CD8-positive, alpha-beta memory T cell (primary cell): ENCODE results near the gene AIG1. TPM values are rescaled to one million over a fixed set of nuclear protein-coding genes. Genes with fewer than 3 reads are reported as not detected.
"Not testable (repeated sequence)": the region's sequence is repeated elsewhere in the genome, so short reads cannot be mapped to it uniquely, and the experiment has no call there.

Experiments used
- CTCF ChIA-PET: fragments of 350-600 bp; sonication (Branson Sonifier 250); formaldehyde crosslinking; loops from one replicate; lab custom pipeline; 2021; ENCODE audit warnings: antibody characterized with exemption; lab: Charles Lee
- POLR2A ChIA-PET: fragments of 350-600 bp; sonication (Branson Sonifier 250); formaldehyde crosslinking; loops from one replicate; lab custom pipeline; 2021; ENCODE audit warnings: antibody characterized with exemption; lab: Charles Lee
- DNase-seq, 5 donors: peaks; one replicate each; pipeline versions ENCODE4 v3.0.0 to v3.0.0-alpha.2; 2020 to 2022; ENCODE audit warnings: mixed read lengths in 1 of 5
- H3K27ac ChIP-seq: one replicate; pipeline ENCODE4 v1.7.0; 2013; ENCODE audit warnings: low read depth, mild to moderate bottlenecking, low read length, moderate library complexity
- H3K27me3 ChIP-seq: 2 replicates; pipeline ENCODE4 v1.7.0; 2013; ENCODE audit warnings: low read length, mild to moderate bottlenecking; ENCODE audit not compliant: insufficient read depth, poor library complexity, severe bottlenecking
- H3K36me3 ChIP-seq: 2 replicates; pipeline ENCODE4 v1.7.0; 2013; ENCODE audit warnings: mild to moderate bottlenecking, low read length, moderate library complexity; ENCODE audit not compliant: insufficient read depth
- H3K4me1 ChIP-seq: 2 replicates; pipeline ENCODE4 v1.7.0; 2013; ENCODE audit warnings: mild to moderate bottlenecking, low read length, moderate library complexity; ENCODE audit not compliant: insufficient read depth
- H3K4me3 ChIP-seq: 2 replicates; pipeline ENCODE4 v1.7.0; 2013; ENCODE audit warnings: mild to moderate bottlenecking, low read length
- H3K9me3 ChIP-seq: 2 replicates; pipeline ENCODE4 v1.7.0; 2013; ENCODE audit warnings: mild to moderate bottlenecking, low read length
- H3K27ac Mint-ChIP-seq, 8 donors: one replicate each; pipeline ENCODE4 v1.8.0; 2020 to 2021; ENCODE audit warnings: mixed read lengths in 8 of 8, mild to moderate bottlenecking in 6 of 8, inconsistent platforms in 3 of 8, moderate library complexity in 3 of 8
- H3K27me3 Mint-ChIP-seq, 2 donors: one replicate each; pipeline ENCODE4 v1.8.0; 2020 to 2021; ENCODE audit warnings: mixed read lengths in 2 of 2, mild to moderate bottlenecking in 1 of 2, moderate library complexity in 1 of 2
- H3K36me3 Mint-ChIP-seq, 3 donors: one replicate each; pipeline ENCODE4 v1.8.0; 2020 to 2021; ENCODE audit warnings: mixed read lengths in 3 of 3, inconsistent platforms in 1 of 3, mild to moderate bottlenecking in 1 of 3
- H3K4me1 Mint-ChIP-seq, 3 donors: one replicate each; pipeline ENCODE4 v1.8.0; 2020 to 2021; ENCODE audit warnings: mixed read lengths in 3 of 3, inconsistent platforms in 1 of 3, mild to moderate bottlenecking in 1 of 3
- H3K4me3 Mint-ChIP-seq, 7 donors: one replicate each; pipeline ENCODE4 v1.8.0; 2020 to 2021; ENCODE audit warnings: mixed read lengths in 7 of 7, mild to moderate bottlenecking in 6 of 7, moderate library complexity in 4 of 7, inconsistent platforms in 2 of 7
- H3K9me3 Mint-ChIP-seq, 5 donors: one replicate each; pipeline ENCODE4 v1.8.0; 2020 to 2022; ENCODE audit warnings: mixed read lengths in 5 of 5, mild to moderate bottlenecking in 3 of 5, moderate library complexity in 2 of 5, inconsistent platforms in 1 of 5
- polyA plus RNA-seq: library from polyadenylated mRNA; unstranded; fragments of 300-500 nt; fragmentation: Illumina TruSeq; gene quantifications from one replicate; pipeline ENCODE4 v1.2.3, GENCODE V29; 2021
- total RNA-seq, 2 experiments: library from RNA; stranded (reverse); gene quantifications; one replicate each; pipeline ENCODE4 v1.2.3, GENCODE V29; 2021

Gene AIG1
- total and polyA plus RNA-seq, 3 experiments from 2014 or later, result 6.9 to 17.3 (median 8.2) TPM

GRCh38 chr6:143234734-143235133, 174.0 kb downstream of the AIG1 start:
- POLR2A ChIA-PET, result no interaction called here
- peaks cover 0 to 1% of the 10 kb centered on the region in 2 donors for H3K27me3 Mint-ChIP-seq
- peaks cover 0 to 3% (median 0%) of the 10 kb centered on the region in 3 donors for H3K4me1 Mint-ChIP-seq
- no peaks in the 10 kb centered on the region for H3K9me3 ChIP-seq
- no peak overlapping the region for H3K27ac ChIP-seq
- H3K4me3 Mint-ChIP-seq, result no peak overlapping the region
- H3K27ac Mint-ChIP-seq, result no peak overlapping the region
- no peaks in the 10 kb centered on the region for H3K36me3 ChIP-seq
- no peak for DNase-seq
- no peaks in the 10 kb centered on the region for H3K4me1 ChIP-seq
- no peak overlapping the region for H3K4me3 ChIP-seq
- H3K9me3 Mint-ChIP-seq, result no peaks in the 10 kb centered on the region
- H3K27me3 ChIP-seq, result no peaks in the 10 kb centered on the region
- no peaks in the 10 kb centered on the region for H3K36me3 Mint-ChIP-seq
- CTCF ChIA-PET, result no interaction called here

GRCh38 chr6:143236151-143236798, 175.6 kb downstream of the AIG1 start:
- Histone ChIP-seq H3K27ac (no peak overlapping the region), H3K27me3 (no peaks in the 10 kb centered on the region), H3K4me3 (no peak overlapping the region), H3K36me3 (no peaks in the 10 kb centered on the region), H3K9me3 (no peaks in the 10 kb centered on the region), H3K4me1 (no peaks in the 10 kb centered on the region)
- H3K4me3 Mint-ChIP-seq, result no peak overlapping the region
- ChIA-PET CTCF (no interaction called here), POLR2A (no interaction called here)
- H3K9me3 Mint-ChIP-seq, result no peaks in the 10 kb centered on the region
- no peak overlapping the region for H3K27ac Mint-ChIP-seq
- no peak for DNase-seq
- H3K4me1 Mint-ChIP-seq, result peaks cover 0 to 3% (median 0%) of the 10 kb centered on the region in 3 donors
- peaks cover 0 to 3% of the 10 kb centered on the region in 2 donors for H3K27me3 Mint-ChIP-seq
- no peaks in the 10 kb centered on the region for H3K36me3 Mint-ChIP-seq

- DNase-seq, result no peak
- no peaks in the 10 kb centered on the region for H3K9me3 ChIP-seq
- H3K9me3 Mint-ChIP-seq, result no peaks in the 10 kb centered on the region
- no peak overlapping the region for H3K4me3 Mint-ChIP-seq
- H3K27ac ChIP-seq, result no peak overlapping the region
- H3K36me3 ChIP-seq, result no peaks in the 10 kb centered on the region
- ChIA-PET CTCF (no interaction called here), POLR2A (no interaction called here)
- H3K27me3 Mint-ChIP-seq, result peaks cover 0 to 3% of the 10 kb centered on the region in 2 donors
- H3K4me1 Mint-ChIP-seq, result peaks cover 0 to 1% (median 0%) of the 10 kb centered on the region in 3 donors
- H3K4me1 ChIP-seq, result no peaks in the 10 kb centered on the region
- no peaks in the 10 kb centered on the region for H3K27me3 ChIP-seq
- no peak overlapping the region for H3K27ac Mint-ChIP-seq
- H3K4me3 ChIP-seq, result no peak overlapping the region
- no peaks in the 10 kb centered on the region for H3K36me3 Mint-ChIP-seq
Measured at GRCh38 chr6:143238306-143238705, 177.6 kb downstream of the AIG1 start.

- ChIA-PET POLR2A (no interaction called here), CTCF (no interaction called here)
- DNase-seq, result no peak
- Mint-ChIP-seq H3K4me1 (no peaks in the 10 kb centered on the region), H3K4me3 (no peak overlapping the region), H3K9me3 (peaks cover 0 to 2% (median 0%) of the 10 kb centered on the region in 5 donors), H3K27ac (no peak overlapping the region), H3K27me3 (peaks cover 0 to 3% of the 10 kb centered on the region in 2 donors), H3K36me3 (no peaks in the 10 kb centered on the region)
- Histone ChIP-seq H3K36me3 (no peaks in the 10 kb centered on the region), H3K27ac (no peak overlapping the region), H3K27me3 (no peaks in the 10 kb centered on the region), H3K4me1 (no peaks in the 10 kb centered on the region), H3K4me3 (no peak overlapping the region), H3K9me3 (no peaks in the 10 kb centered on the region)
Measured at GRCh38 chr6:143241111-143241510, 180.4 kb downstream of the AIG1 start.

GRCh38 chr6:143241911-143242310, 181.2 kb downstream of the AIG1 start:
- no peak overlapping the region for H3K4me3 Mint-ChIP-seq
- no peaks in the 10 kb centered on the region for H3K4me1 ChIP-seq
- H3K27ac ChIP-seq, result no peak overlapping the region
- no peak overlapping the region for H3K27ac Mint-ChIP-seq
- DNase-seq, result no peak
- H3K27me3 Mint-ChIP-seq, result peaks cover 0 to 3% of the 10 kb centered on the region in 2 donors
- no peaks in the 10 kb centered on the region for H3K36me3 ChIP-seq
- ChIA-PET CTCF (no interaction called here), POLR2A (no interaction called here)
- no peaks in the 10 kb centered on the region for H3K27me3 ChIP-seq
- H3K4me1 Mint-ChIP-seq, result no peaks in the 10 kb centered on the region
- H3K9me3 ChIP-seq, result no peaks in the 10 kb centered on the region
- no peaks in the 10 kb centered on the region for H3K36me3 Mint-ChIP-seq
- peaks cover 0 to 2% (median 0%) of the 10 kb centered on the region in 5 donors for H3K9me3 Mint-ChIP-seq
- H3K4me3 ChIP-seq, result no peak overlapping the region

- Mint-ChIP-seq H3K27ac (peak overlapping the region in 1 of 8 donors; percentile 20), H3K27me3 (peaks cover 0 to 2% of the 10 kb centered on the region in 2 donors), H3K9me3 (peaks cover 0 to 2% (median 0%) of the 10 kb centered on the region in 5 donors), H3K4me3 (no peak overlapping the region), H3K4me1 (no peaks in the 10 kb centered on the region), H3K36me3 (peaks cover 0 to 2% (median 0%) of the 10 kb centered on the region in 3 donors)
- Histone ChIP-seq H3K9me3 (no peaks in the 10 kb centered on the region), H3K4me3 (no peak overlapping the region), H3K36me3 (no peaks in the 10 kb centered on the region), H3K27me3 (no peaks in the 10 kb centered on the region), H3K4me1 (no peaks in the 10 kb centered on the region), H3K27ac (no peak overlapping the region)
- ChIA-PET CTCF (no interaction called here), POLR2A (no interaction called here)
- no peak for DNase-seq
Measured at GRCh38 chr6:143243786-143244185, 183.1 kb downstream of the AIG1 start.

GRCh38 chr6:143245656-143246055, 185.0 kb downstream of the AIG1 start:
- ChIA-PET CTCF (no interaction called here), POLR2A (no interaction called here)
- H3K4me1 ChIP-seq, result no peaks in the 10 kb centered on the region
- H3K27me3 Mint-ChIP-seq, result peaks cover 0 to 2% of the 10 kb centered on the region in 2 donors
- no peaks in the 10 kb centered on the region for H3K36me3 ChIP-seq
- no peaks in the 10 kb centered on the region for H3K27me3 ChIP-seq
- H3K4me1 Mint-ChIP-seq, result no peaks in the 10 kb centered on the region
- no peak overlapping the region for H3K4me3 Mint-ChIP-seq
- H3K9me3 Mint-ChIP-seq, result peaks cover 0 to 2% (median 0%) of the 10 kb centered on the region in 5 donors
- H3K36me3 Mint-ChIP-seq, result peaks cover 0 to 4% (median 2%) of the 10 kb centered on the region in 3 donors
- DNase-seq, result no peak
- no peak overlapping the region for H3K27ac Mint-ChIP-seq
- no peak overlapping the region for H3K27ac ChIP-seq
- H3K4me3 ChIP-seq, result no peak overlapping the region
- no peaks in the 10 kb centered on the region for H3K9me3 ChIP-seq

- H3K27me3 Mint-ChIP-seq, DNase-seq, H3K4me3 Mint-ChIP-seq, H3K9me3 Mint-ChIP-seq, CTCF ChIA-PET, H3K27ac ChIP-seq, H3K4me1 ChIP-seq, H3K27me3 ChIP-seq, H3K9me3 ChIP-seq, H3K4me3 ChIP-seq, POLR2A ChIA-PET, H3K27ac Mint-ChIP-seq, H3K36me3 Mint-ChIP-seq, H3K4me1 Mint-ChIP-seq, H3K36me3 ChIP-seq: not testable (repeated sequence)
Measured at GRCh38 chr6:143246166-143246775, 185.6 kb downstream of the AIG1 start.
